ENCODE data around the gene TAF5L.

GRCh38 chr1:229554886-229555621 is 70.9 kb downstream of the TAF5L start:
- no peak for TF ChIP-seq CTCF (IDR thresholded peaks at IDR 0.05 in 8 of 11, conservative IDR thresholded peaks at IDR 0.05 in 3 of 11)
- TF ChIP-seq POLR2AphosphoS5 (IDR thresholded peaks at IDR 0.05), result no peak
- no peak for TF ChIP-seq POLR2A (IDR thresholded peaks at IDR 0.05)

Measured in spleen (tissue), 7 donors.